Mucosa of stomach (tissue), 1 donor: ENCODE data around the gene GNG14.
"Not testable (repeated sequence)": the region's sequence is repeated elsewhere in the genome, so short reads cannot be mapped to it uniquely, and the experiment has no call there.

ENCODE experiments used
- H3K27me3 ChIP-seq: one replicate; pipeline ENCODE4 v1.7.0; 2013; ENCODE audit warnings: mild to moderate bottlenecking, low read length; ENCODE audit not compliant: control insufficient read depth, insufficient read depth
- H3K36me3 ChIP-seq: one replicate; pipeline ENCODE4 v1.7.0; 2013; ENCODE audit warnings: low read length; ENCODE audit not compliant: control insufficient read depth, insufficient read depth
- H3K4me1 ChIP-seq: one replicate; pipeline ENCODE4 v1.7.0; 2013; ENCODE audit warnings: mild to moderate bottlenecking, low read length; ENCODE audit not compliant: control insufficient read depth, insufficient read depth
- H3K4me3 ChIP-seq: one replicate; pipeline ENCODE4 v1.7.0; 2013; ENCODE audit warnings: low read length
- H3K9ac ChIP-seq: one replicate; pipeline ENCODE4 v1.7.0; 2013; ENCODE audit warnings: mild to moderate bottlenecking, low read length, moderate library complexity
- H3K9me3 ChIP-seq: one replicate; pipeline ENCODE4 v1.7.0; 2013; ENCODE audit warnings: mild to moderate bottlenecking, low read length, moderate library complexity; ENCODE audit not compliant: control insufficient read depth
- donor health status: Pancreatic carcinoma.

Gene GNG14

GRCh38 chr19:12705169-12705568 is 17.4 kb downstream of the GNG14 start:
- Histone ChIP-seq H3K4me1 (no peaks in the 10 kb centered on the region), H3K4me3 (no peak overlapping the region), H3K27me3 (no peaks in the 10 kb centered on the region), H3K36me3 (peaks cover 6% of the 10 kb centered on the region), H3K9ac (no peak overlapping the region), H3K9me3 (no peaks in the 10 kb centered on the region)

- Histone ChIP-seq H3K36me3 (peaks cover 6% of the 10 kb centered on the region), H3K4me3 (no peak overlapping the region), H3K27me3 (no peaks in the 10 kb centered on the region), H3K9me3 (no peaks in the 10 kb centered on the region), H3K4me1 (no peaks in the 10 kb centered on the region), H3K9ac (no peak overlapping the region)
Observed at GRCh38 chr19:12705654-12706331, 18.0 kb downstream of the GNG14 start.

- peaks cover 10% of the 10 kb centered on the region for H3K36me3 ChIP-seq
- H3K9ac ChIP-seq, result no peak overlapping the region
- no peaks in the 10 kb centered on the region for H3K9me3 ChIP-seq
- H3K27me3 ChIP-seq, result no peaks in the 10 kb centered on the region
- H3K4me3 ChIP-seq, result no peak overlapping the region
- no peaks in the 10 kb centered on the region for H3K4me1 ChIP-seq
Observed at GRCh38 chr19:12706332-12706718, 18.5 kb downstream of the GNG14 start.

- Histone ChIP-seq H3K36me3 (peaks cover 8% of the 10 kb centered on the region), H3K4me1 (no peaks in the 10 kb centered on the region), H3K9ac (no peak overlapping the region), H3K9me3 (no peaks in the 10 kb centered on the region), H3K27me3 (no peaks in the 10 kb centered on the region), H3K4me3 (no peak overlapping the region)
Observed at GRCh38 chr19:12708641-12709040, 20.8 kb downstream of the GNG14 start.

GRCh38 chr19:12711187-12711586 is 23.4 kb downstream of the GNG14 start:
- Histone ChIP-seq H3K4me3 (no peak overlapping the region), H3K27me3 (no peaks in the 10 kb centered on the region), H3K9ac (no peak overlapping the region), H3K4me1 (no peaks in the 10 kb centered on the region), H3K36me3 (peaks cover 6% of the 10 kb centered on the region), H3K9me3 (no peaks in the 10 kb centered on the region)

- not testable (repeated sequence) for H3K27me3 ChIP-seq, H3K4me1 ChIP-seq, H3K9ac ChIP-seq, H3K4me3 ChIP-seq, H3K36me3 ChIP-seq, H3K9me3 ChIP-seq
Observed at GRCh38 chr19:12712077-12712476, 24.3 kb downstream of the GNG14 start.

GRCh38 chr19:12713304-12713703 is 25.5 kb downstream of the GNG14 start:
- H3K4me1 ChIP-seq, H3K36me3 ChIP-seq, H3K9me3 ChIP-seq, H3K9ac ChIP-seq, H3K4me3 ChIP-seq, H3K27me3 ChIP-seq: not testable (repeated sequence)

- Histone ChIP-seq H3K9ac (no peak overlapping the region), H3K9me3 (no peaks in the 10 kb centered on the region), H3K27me3 (no peaks in the 10 kb centered on the region), H3K4me3 (no peak overlapping the region), H3K4me1 (no peaks in the 10 kb centered on the region), H3K36me3 (peaks cover 6% of the 10 kb centered on the region)
Observed at GRCh38 chr19:12715102-12715501, 27.3 kb downstream of the GNG14 start.

GRCh38 chr19:12715929-12716328 is 28.1 kb downstream of the GNG14 start:
- Histone ChIP-seq H3K4me1 (no peaks in the 10 kb centered on the region), H3K9me3 (no peaks in the 10 kb centered on the region), H3K9ac (no peak overlapping the region), H3K36me3 (peaks cover 6% of the 10 kb centered on the region), H3K27me3 (no peaks in the 10 kb centered on the region), H3K4me3 (no peak overlapping the region)

- no peaks in the 10 kb centered on the region for H3K27me3 ChIP-seq
- peak overlapping the region; percentile 90 for H3K9ac ChIP-seq
- no peaks in the 10 kb centered on the region for H3K36me3 ChIP-seq
- no peaks in the 10 kb centered on the region for H3K9me3 ChIP-seq
- H3K4me3 ChIP-seq, result peak overlapping the region; percentile 14
- H3K4me1 ChIP-seq, result peaks cover 19% of the 10 kb centered on the region
Observed at GRCh38 chr19:12720296-12720695, 32.5 kb downstream of the GNG14 start.

- Histone ChIP-seq H3K36me3 (no peaks in the 10 kb centered on the region), H3K9me3 (no peaks in the 10 kb centered on the region), H3K4me1 (peaks cover 19% of the 10 kb centered on the region), H3K27me3 (no peaks in the 10 kb centered on the region), H3K4me3 (peak overlapping the region; percentile 87), H3K9ac (peak overlapping the region; percentile 90)
Observed at GRCh38 chr19:12720851-12721655, 33.3 kb downstream of the GNG14 start.

- peak overlapping the region; percentile 87 for H3K4me3 ChIP-seq
- H3K4me1 ChIP-seq, result peaks cover 19% of the 10 kb centered on the region
Observed at GRCh38 chr19:12721656-12722565, 34.1 kb downstream of the GNG14 start.

More at GRCh38 chr19:12721656-12722565, 34.1 kb downstream of the GNG14 start:
- H3K9ac ChIP-seq, result peak overlapping the region; percentile 90
- H3K36me3 ChIP-seq, result no peaks in the 10 kb centered on the region
- no peaks in the 10 kb centered on the region for H3K27me3 ChIP-seq
- no peaks in the 10 kb centered on the region for H3K9me3 ChIP-seq
